ENCODE results near the gene LCAT. TPM values are rescaled to one million over a fixed set of nuclear protein-coding genes. Genes with fewer than 3 reads are reported as not detected.
A peak's percentile ranks its signal among the peaks of the same experiment; 100 is the strongest.

LCAT gene
- total RNA-seq, 1 experiment from 2014 or later = 14.0 TPM

- CTCF ChIA-PET = interaction anchor here (0.6 kb wide), 2 partner anchors 37 to 268 kb away, joined by 4 to 5 read pairs; no protein-coding TSS in a partner anchor
- POLR2A ChIA-PET = interaction anchor here (0.6 kb wide), 1 partner anchor 26 kb away, joined by 3 read pairs; no protein-coding TSS in a partner anchor
- ATAC-seq = peak; percentile 96
Observed at GRCh38 chr16:67993207-67994039, 49.5 kb upstream of the LCAT start.

More at GRCh38 chr16:67993207-67994039, 49.5 kb upstream of the LCAT start:
- H3K27me3 ChIP-seq (ENCODE audit: control insufficient read depth, insufficient read depth, low read length) = no peaks in the 10 kb centered on the region
- TF ChIP-seq TCF7L2 (IDR thresholded peaks at IDR 0.05; ENCODE audit: low read depth, low read length) = no peak
- TF ChIP-seq REST (IDR thresholded peaks at IDR 0.05; ENCODE audit: insufficient read depth in 1 of 2, low read depth in 2 of 2, low read length in 1 of 2) = no peak
- no peak for TF ChIP-seq POLR2AphosphoS5 (IDR thresholded peaks at IDR 0.05; ENCODE audit: low read depth, low read length)
- TF ChIP-seq SIN3A (IDR thresholded peaks at IDR 0.05; ENCODE audit: borderline replicate concordance, insufficient read depth, low read depth, low read length) = no peak
- peak; percentile 96 for TF ChIP-seq CTCF (IDR thresholded peaks at IDR 0.05)
- no peaks in the 10 kb centered on the region for H3K9me3 ChIP-seq (ENCODE audit: control insufficient read depth, insufficient read depth, low read depth, low read length)
- peak overlapping the region; percentile 65 for H3K27ac ChIP-seq (ENCODE audit: low read length)
- BruUV-seq (replicated peaks) = no TSS peak
- in situ Hi-C loops (cut with HindIII; ENCODE audit: low pct_unique_long_range_greater_than_20kb, low sequenced_read_pairs) (no loop called here), intact Hi-C loops (cut with micrococcal nuclease; ENCODE audit: unreplicated experiment) (loop anchor here (5.0 kb wide), 1 partner anchor 49 kb away; no protein-coding TSS in a partner anchor)
- DNase-seq (ENCODE audit: low read depth, low spot score) = no peak
- H3K36me3 ChIP-seq (ENCODE audit: control insufficient read depth, insufficient read depth, low read length) = no peaks in the 10 kb centered on the region
- peak overlapping the region in 1 of 2 experiments; percentile 26; a peak in 2 of 4 replicates for H3K4me3 ChIP-seq (ENCODE audit: low read depth in 2 of 2, low read length in 2 of 2)
- H3K4me1 ChIP-seq (ENCODE audit: control insufficient read depth, insufficient read depth, low read length) = peaks cover 4% of the 10 kb centered on the region; the same call in 1 of the 2 replicates
